Esophagus squamous epithelium (tissue), 5 donors: ENCODE measurements around the gene MGAT5. TPM values are rescaled to one million over a fixed set of nuclear protein-coding genes. Genes with fewer than 3 reads are reported as not detected.
A peak's percentile ranks its signal among the peaks of the same experiment; 100 is the strongest.

Experiments
- DNase-seq: peaks from one replicate; lab custom pipeline; 2025; lab: John Stamatoyannopoulos, UW
- H3K27ac ChIP-seq, 4 donors: fragments of 200-600 bp; sonication (generic); one replicate each; pipeline ENCODE4 v1.5.1; 2016 to 2019; ENCODE audit warnings: mild to moderate bottlenecking in 1 of 4
- H3K27me3 ChIP-seq, 4 donors: fragments of 200-600 bp; sonication (generic); 1 replicate in 3 of 4; 2 replicates in 1 of 4; pipeline versions ENCODE4 v1.5.1 to v1.6.0; 2017 to 2021; ENCODE audit warnings: antibody characterized with exemption in 1 of 4
- H3K36me3 ChIP-seq, 3 donors: fragments of 200-600 bp; sonication (generic); one replicate each; pipeline ENCODE4 v1.5.1; 2016 to 2019
- H3K4me1 ChIP-seq, 3 donors: fragments of 200-600 bp; sonication (generic); one replicate each; pipeline ENCODE4 v1.5.1; 2017 to 2019
- H3K4me3 ChIP-seq, 4 donors: fragments of 200-600 bp; sonication (generic); 1 replicate in 3 of 4; 2 replicates in 1 of 4; pipeline ENCODE4 v1.5.1; 2016 to 2019; ENCODE audit warnings: mild to moderate bottlenecking in 2 of 4, moderate library complexity in 1 of 4
- H3K9me3 ChIP-seq, 3 donors: fragments of 200-600 bp; sonication (generic); one replicate each; pipeline ENCODE4 v1.5.1; 2016 to 2019
- POLR2A ChIP-seq, 4 donors: fragments of 450-650 bp; IDR thresholded peaks; one replicate each; pipeline ENCODE4 v1.6.1; 2017; ENCODE audit warnings: antibody characterized with exemption in 4 of 4, mild to moderate bottlenecking in 4 of 4, moderate library complexity in 3 of 4
- WGBS, 2 donors: methylation state at CpG; one replicate each; pipeline ENCODE4 v1.1.5; 2018; 5-methylcytosine and 5-hydroxymethylcytosine counted together
- intact Hi-C: fragments of 100-400 bp; cut with DNase I; formaldehyde crosslinking; loops from one replicate; pipeline ENCODE4 v1.15.0; 2022
- total RNA-seq, 4 donors: library from RNA; depleted of rRNA; stranded (reverse); fragments of >200 nt; gene quantifications; one replicate each; pipeline ENCODE4 v1.1.0, GENCODE V29; 2016
- TF ChIP-seq, protein P1 (sequence below), 6 experiments: fragments of 450-650 bp in 4 of 6; fragments of 200-600 bp in 2 of 6; sonication (generic) in 2 of 6; IDR thresholded peaks; one replicate each; pipeline ENCODE4 v1.5.1; 2016 to 2019; ENCODE audit warnings: antibody characterized with exemption in 6 of 6, mild to moderate bottlenecking in 4 of 6, moderate library complexity in 4 of 6
- donor health status: DM: yes; HTN: yes; CAD: no.

The MGAT5 gene
- total RNA-seq, 4 donors from 2014 or later, result 14.2 to 29.2 (median 24.6) TPM

DNA sequence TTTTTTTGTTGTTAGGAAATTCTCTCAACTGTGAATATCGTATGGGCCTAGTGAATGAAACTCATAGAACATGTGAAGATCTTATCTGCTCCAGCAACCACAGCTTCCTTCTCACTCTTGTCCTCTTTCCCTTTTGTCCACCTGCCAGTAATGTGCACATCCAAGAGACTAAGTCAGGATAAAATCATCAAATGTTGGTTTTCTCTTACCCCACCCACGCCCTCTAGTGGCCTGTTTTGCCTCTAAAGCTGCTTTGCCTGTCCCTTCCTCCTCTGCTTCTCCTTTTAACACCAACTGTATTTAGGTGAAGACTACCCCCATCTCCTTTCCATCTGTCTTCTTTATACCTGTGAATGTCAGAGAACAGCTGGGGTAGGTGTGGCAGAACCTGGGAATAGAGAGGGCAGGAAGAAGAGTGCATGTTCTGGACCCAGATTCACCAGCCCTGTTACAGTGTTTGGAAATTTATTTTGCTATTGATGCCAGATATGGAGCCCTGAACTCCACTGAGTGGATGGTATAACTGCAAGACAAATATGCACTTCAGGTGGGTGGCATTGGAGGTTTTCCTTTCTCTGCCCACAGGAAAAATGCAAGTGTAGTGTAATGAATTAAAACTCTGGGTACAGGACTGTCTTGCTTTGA lies 8.4 kb upstream of the MGAT5 start:
- no peaks in the 10 kb centered on the region for H3K9me3 ChIP-seq
- H3K27me3 ChIP-seq, result no peaks in the 10 kb centered on the region
- H3K27ac ChIP-seq, result no peak overlapping the region
- no peak overlapping the region for H3K4me3 ChIP-seq
- WGBS, 2 donors, result 28 to 30% methylated on average over 2 of the region's 2 CpGs
- DNase-seq, result peak; percentile 11
- peaks cover 0 to 39% (median 4%) of the 10 kb centered on the region in 3 donors for H3K4me1 ChIP-seq
- intact Hi-C loops, result no loop called here
- no peaks in the 10 kb centered on the region for H3K36me3 ChIP-seq
- TF ChIP-seq POLR2A (IDR thresholded peaks at IDR 0.05), result no peak
- TF ChIP-seq, protein P1, sequence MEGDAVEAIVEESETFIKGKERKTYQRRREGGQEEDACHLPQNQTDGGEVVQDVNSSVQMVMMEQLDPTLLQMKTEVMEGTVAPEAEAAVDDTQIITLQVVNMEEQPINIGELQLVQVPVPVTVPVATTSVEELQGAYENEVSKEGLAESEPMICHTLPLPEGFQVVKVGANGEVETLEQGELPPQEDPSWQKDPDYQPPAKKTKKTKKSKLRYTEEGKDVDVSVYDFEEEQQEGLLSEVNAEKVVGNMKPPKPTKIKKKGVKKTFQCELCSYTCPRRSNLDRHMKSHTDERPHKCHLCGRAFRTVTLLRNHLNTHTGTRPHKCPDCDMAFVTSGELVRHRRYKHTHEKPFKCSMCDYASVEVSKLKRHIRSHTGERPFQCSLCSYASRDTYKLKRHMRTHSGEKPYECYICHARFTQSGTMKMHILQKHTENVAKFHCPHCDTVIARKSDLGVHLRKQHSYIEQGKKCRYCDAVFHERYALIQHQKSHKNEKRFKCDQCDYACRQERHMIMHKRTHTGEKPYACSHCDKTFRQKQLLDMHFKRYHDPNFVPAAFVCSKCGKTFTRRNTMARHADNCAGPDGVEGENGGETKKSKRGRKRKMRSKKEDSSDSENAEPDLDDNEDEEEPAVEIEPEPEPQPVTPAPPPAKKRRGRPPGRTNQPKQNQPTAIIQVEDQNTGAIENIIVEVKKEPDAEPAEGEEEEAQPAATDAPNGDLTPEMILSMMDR (IDR thresholded peaks at IDR 0.05), result peak; percentile 59 to 81 (median 68)

DNA sequence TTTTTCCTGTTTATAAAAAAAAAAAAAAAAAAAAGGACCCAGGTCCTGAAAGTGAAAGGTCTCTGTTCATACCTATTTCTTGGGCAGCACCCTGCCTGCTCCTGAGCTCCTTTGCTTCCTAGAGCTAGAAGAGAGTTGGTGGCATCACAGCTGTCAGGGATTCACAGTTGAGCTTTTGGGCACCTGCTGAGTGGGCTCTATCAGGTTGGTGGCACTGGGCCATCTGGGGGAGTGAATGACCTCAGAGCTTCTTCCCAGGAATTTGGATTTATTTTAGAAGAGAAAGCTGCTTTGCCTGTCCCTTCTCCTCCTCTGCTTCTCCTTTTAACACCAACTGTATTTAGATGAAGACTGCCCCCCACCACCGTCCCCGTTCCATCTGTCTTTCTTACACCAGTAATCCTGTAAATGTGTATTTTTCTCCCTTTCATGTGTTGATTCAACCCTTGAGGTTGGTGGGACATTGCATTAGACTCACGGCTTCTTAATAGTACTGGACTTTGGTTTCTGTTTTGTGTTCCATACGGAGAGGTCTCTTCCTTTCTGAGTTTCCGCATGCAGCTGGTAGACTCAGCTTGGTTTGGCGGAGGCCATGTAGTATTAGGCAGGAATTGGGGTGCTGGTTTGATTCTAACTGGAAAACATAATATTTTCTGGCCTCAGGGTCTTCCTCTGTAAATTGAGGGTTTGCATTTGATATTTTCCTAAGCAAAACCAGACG lies 7.6 kb upstream of the MGAT5 start:
- Histone ChIP-seq H3K27me3 (no peaks in the 10 kb centered on the region), H3K27ac (no peak overlapping the region), H3K36me3 (no peaks in the 10 kb centered on the region), H3K4me3 (no peak overlapping the region), H3K9me3 (no peaks in the 10 kb centered on the region), H3K4me1 (peaks cover 0 to 47% (median 4%) of the 10 kb centered on the region in 3 donors)
- DNase-seq, result no peak
- TF ChIP-seq POLR2A (IDR thresholded peaks at IDR 0.05), result no peak
- TF ChIP-seq, protein P1 (IDR thresholded peaks at IDR 0.05), result no peak
- 74 to 77% methylated on average over 7 of the region's 7 CpGs for WGBS, 2 donors
- intact Hi-C loops, result no loop called here

DNA sequence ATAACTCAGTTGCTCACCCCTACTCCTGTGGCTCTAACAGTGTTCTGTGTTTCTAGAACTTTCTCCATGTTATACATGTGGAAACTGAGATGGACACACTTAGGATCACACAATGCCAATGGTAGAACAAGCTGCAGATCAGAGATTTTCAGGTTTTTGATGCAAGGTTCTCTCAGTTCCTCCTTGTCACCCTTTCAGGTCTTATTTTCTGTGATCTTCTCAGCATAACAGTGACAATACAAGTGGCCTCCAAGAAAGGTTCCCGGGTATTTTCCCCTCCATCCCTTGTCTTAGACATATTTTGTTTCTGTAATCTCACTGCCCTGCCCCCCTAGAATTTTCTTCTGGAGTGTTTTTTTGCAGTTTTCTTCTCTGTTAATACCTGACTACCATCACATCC lies 6.2 kb upstream of the MGAT5 start:
- peaks cover 0 to 48% (median 4%) of the 10 kb centered on the region in 3 donors for H3K4me1 ChIP-seq
- no peaks in the 10 kb centered on the region for H3K9me3 ChIP-seq
- TF ChIP-seq, protein P1 (IDR thresholded peaks at IDR 0.05), result no peak
- no peak for TF ChIP-seq POLR2A (IDR thresholded peaks at IDR 0.05)
- no peak overlapping the region for H3K4me3 ChIP-seq
- no peaks in the 10 kb centered on the region for H3K36me3 ChIP-seq
- DNase-seq, result no peak
- intact Hi-C loops, result no loop called here
- no peaks in the 10 kb centered on the region for H3K27me3 ChIP-seq
- H3K27ac ChIP-seq, result no peak overlapping the region
- 83 to 100% methylated on average over 1 of the region's 1 CpG for WGBS, 2 donors

DNA sequence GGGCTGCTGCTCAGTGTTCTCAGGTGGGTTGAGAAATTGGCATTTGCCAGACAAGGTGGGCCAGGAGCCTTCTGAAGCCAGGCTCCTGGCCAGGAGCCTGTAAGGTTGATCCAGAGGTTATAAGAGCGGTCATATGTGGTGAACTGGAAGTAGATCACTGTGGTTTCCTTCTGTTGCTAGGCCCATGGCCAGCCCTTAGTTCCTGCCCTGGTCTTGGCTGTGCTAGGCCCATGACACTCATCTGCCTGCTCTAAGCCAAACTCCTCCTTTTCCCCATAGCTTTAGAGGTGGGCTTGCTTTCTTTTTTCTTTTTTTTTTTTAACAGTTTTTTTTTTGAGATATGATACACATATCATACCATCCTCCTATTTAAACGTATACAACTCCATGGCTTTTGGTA lies 5.0 kb upstream of the MGAT5 start:
- 89 to 100% methylated on average over 2 of the region's 2 CpGs for WGBS, 2 donors
- Histone ChIP-seq H3K4me3 (no peak overlapping the region), H3K27me3 (no peaks in the 10 kb centered on the region), H3K9me3 (no peaks in the 10 kb centered on the region), H3K36me3 (no peaks in the 10 kb centered on the region), H3K27ac (no peak overlapping the region), H3K4me1 (peaks cover 8 to 60% (median 13%) of the 10 kb centered on the region in 3 donors)
- TF ChIP-seq, protein P1 (IDR thresholded peaks at IDR 0.05), result no peak
- no peak for TF ChIP-seq POLR2A (IDR thresholded peaks at IDR 0.05)
- no peak for DNase-seq
- intact Hi-C loops, result no loop called here

DNA sequence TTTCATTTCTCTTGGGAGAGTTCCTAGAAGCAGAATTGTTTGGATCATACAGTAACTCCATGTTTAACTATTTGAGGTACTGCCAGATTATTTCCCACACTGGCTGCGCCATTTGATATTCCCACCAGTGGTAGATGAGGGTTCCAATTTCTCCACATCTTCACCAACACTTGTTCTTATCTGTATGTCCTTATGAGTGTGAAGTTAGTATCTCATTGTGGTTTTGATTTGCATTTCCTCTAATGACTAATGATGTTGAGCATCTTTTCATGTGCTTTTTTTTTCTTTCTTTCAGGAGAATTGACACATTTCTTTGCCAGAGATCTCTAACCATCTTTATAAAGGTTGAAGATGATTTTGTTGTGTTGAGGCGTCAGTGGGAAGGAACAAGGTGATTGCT lies 4.1 kb upstream of the MGAT5 start:
- peaks cover 14 to 60% (median 16%) of the 10 kb centered on the region in 3 donors for H3K4me1 ChIP-seq
- no peak overlapping the region for H3K4me3 ChIP-seq
- no peaks in the 10 kb centered on the region for H3K36me3 ChIP-seq
- no peak for DNase-seq
- intact Hi-C loops, result no loop called here
- H3K27me3 ChIP-seq, result no peaks in the 10 kb centered on the region
- TF ChIP-seq POLR2A (IDR thresholded peaks at IDR 0.05), result no peak
- TF ChIP-seq, protein P1 (IDR thresholded peaks at IDR 0.05), result no peak
- no peak overlapping the region for H3K27ac ChIP-seq
- H3K9me3 ChIP-seq, result no peaks in the 10 kb centered on the region
- WGBS, 2 donors, result 79 to 83% methylated on average over 2 of the region's 2 CpGs
